Measurements from ENCODE around the gene SERGEF. TPM values are rescaled to one million over a fixed set of nuclear protein-coding genes. Genes with fewer than 3 reads are reported as not detected.

The SERGEF gene
- total and polyA plus RNA-seq, 5 donors from 2014 or later, result 40.4 to 81.5 (median 77.0) TPM

DNA sequence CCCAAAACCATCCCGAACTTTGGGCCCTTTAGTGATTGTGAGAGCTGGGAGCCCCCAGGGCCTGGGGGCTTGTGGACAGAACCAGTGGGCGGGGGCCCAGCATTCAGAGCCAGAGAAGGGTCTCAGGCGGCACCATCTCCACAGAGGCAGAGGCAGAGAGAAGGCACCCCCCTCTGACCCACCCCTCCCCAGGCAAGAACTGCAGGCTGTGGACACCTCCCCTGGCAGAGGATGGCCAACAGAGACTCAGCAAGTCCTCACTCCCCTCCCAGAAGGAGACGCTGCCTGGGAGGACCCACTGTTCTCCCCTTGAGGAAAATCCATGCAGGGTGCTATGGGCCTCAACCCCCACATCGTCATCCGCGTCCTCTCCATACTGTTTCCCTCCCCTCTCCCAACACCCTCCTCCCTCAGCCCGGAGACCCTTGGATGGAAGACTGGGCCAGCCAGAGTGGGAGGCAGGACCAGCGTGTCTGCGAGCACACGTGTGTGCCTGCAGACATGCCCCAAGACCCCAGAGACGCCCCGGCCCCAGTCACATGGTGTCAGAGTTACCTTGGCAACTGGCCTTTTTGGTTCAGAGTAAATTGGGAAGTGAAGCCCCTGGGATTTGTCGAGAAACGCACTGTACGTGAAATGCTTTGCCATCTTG is 235.6 kb downstream of the SERGEF start:
- Mint-ChIP-seq H3K4me1 (peaks cover 0 to 2% (median 0%) of the 10 kb centered on the region in 4 donors), H3K36me3 (no peaks in the 10 kb centered on the region), H3K27me3 (no peaks in the 10 kb centered on the region), H3K9me3 (peaks cover 0 to under 1% (median 0%) of the 10 kb centered on the region in 7 donors), H3K4me3 (no peak overlapping the region), H3K27ac (no peak overlapping the region)
- no peak overlapping the region for H3K27ac ChIP-seq (ENCODE audit: insufficient read depth, low read length, poor library complexity, severe bottlenecking)
- no peaks in the 10 kb centered on the region for H3K27me3 ChIP-seq (ENCODE audit: control insufficient read depth, insufficient read depth, low read length)
- no peaks in the 10 kb centered on the region for H3K36me3 ChIP-seq (ENCODE audit: control insufficient read depth, insufficient read depth, low read length)
- no peak for DNase-seq
- H3K9me3 ChIP-seq (ENCODE audit: control insufficient read depth in 2 of 2, low read length in 2 of 2), result no peaks in the 10 kb centered on the region
- no peaks in the 10 kb centered on the region for H3K4me1 ChIP-seq (ENCODE audit: control insufficient read depth, insufficient read depth, low read length, poor library complexity, severe bottlenecking)
- no peak for ATAC-seq (ENCODE audit: low read depth in 2 of 2)
- H3K4me3 ChIP-seq (ENCODE audit: low read depth, low read length), result no peak overlapping the region

DNA sequence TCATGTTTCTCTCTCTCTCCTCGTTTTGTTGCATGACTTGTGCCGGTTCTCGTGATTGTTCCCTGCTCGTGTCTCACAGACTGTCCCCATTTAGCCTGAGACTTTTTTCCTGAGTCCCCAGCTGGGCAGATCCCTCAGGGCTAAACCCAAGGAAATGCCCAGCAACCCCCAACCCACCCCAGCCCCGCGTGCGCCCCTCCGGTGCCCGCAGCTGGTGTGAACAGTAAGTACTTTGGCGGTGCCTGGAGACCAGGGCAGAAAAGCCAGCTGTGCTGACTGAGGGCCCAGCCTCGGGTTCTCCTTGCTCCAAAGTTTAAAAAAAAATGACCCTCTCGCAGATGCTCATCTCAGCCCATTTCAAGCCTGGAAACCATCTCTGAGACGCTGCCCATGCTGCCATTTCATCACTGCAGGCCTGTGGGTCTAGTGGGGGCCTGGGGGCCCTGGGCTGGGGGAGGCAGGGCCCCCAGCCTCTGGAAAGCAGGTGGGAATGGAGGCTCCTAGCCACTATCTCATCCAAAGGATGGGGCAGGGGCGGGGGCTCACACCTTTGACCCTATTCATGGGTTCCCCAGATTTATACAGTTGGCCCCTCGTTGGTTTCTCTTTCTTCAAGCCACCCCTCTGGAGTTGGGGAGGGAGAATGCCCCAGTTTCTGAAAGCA is 236.5 kb downstream of the SERGEF start:
- Mint-ChIP-seq H3K4me3 (no peak overlapping the region), H3K36me3 (no peaks in the 10 kb centered on the region), H3K4me1 (peaks cover 0 to 2% (median 0%) of the 10 kb centered on the region in 4 donors), H3K27me3 (no peaks in the 10 kb centered on the region), H3K9me3 (no peaks in the 10 kb centered on the region), H3K27ac (no peak overlapping the region)
- DNase-seq, result no peak
- no peak for ATAC-seq (ENCODE audit: low read depth in 2 of 2)
- Histone ChIP-seq H3K36me3 (ENCODE audit: control insufficient read depth, insufficient read depth, low read length) (no peaks in the 10 kb centered on the region), H3K27me3 (ENCODE audit: control insufficient read depth, insufficient read depth, low read length) (no peaks in the 10 kb centered on the region), H3K27ac (ENCODE audit: insufficient read depth, low read length, poor library complexity, severe bottlenecking) (no peak overlapping the region), H3K4me3 (ENCODE audit: low read depth, low read length) (no peak overlapping the region), H3K4me1 (ENCODE audit: control insufficient read depth, insufficient read depth, low read length, poor library complexity, severe bottlenecking) (no peaks in the 10 kb centered on the region), H3K9me3 (ENCODE audit: control insufficient read depth in 2 of 2, low read length in 2 of 2) (no peaks in the 10 kb centered on the region)

DNA sequence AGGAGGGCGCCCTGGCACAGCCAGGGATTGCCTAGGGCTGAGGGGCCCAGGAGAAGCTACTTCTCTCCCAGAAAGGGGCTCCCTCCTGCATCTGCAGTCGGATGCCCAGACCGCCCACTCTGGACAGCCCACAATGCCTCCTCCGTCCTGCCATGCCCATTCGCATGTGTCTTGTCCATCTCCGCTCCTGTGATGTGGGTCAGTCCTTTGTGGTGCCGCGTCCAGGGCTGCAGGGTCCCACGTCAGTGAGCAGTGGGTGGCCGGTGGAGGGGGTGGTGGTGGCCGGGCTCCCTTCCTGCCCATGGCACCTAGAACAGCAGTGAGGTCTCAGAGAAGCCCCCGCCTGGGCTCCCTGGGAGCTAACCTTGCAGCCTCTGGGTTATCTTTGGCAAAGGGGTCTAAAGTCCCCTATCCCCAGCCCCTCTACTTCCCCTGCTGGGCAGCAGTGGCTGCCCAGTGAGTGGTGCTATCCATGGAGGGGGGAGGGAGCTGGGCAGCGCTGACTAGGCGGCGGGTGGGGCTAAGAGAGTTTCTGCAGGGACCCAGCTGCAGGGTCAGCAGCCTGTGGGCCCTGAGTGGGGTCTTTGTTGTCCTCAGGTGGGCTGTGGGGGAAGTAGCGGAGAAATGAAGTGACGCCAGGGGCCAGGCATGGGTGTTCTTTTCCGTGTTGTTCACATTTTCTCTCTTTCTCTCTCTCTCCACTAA is 237.2 kb downstream of the SERGEF start:
- no peaks in the 10 kb centered on the region for H3K27me3 Mint-ChIP-seq
- H3K9me3 ChIP-seq (ENCODE audit: control insufficient read depth in 2 of 2, low read length in 2 of 2), result no peaks in the 10 kb centered on the region
- ATAC-seq (ENCODE audit: low read depth in 2 of 2), result no peak

DNA sequence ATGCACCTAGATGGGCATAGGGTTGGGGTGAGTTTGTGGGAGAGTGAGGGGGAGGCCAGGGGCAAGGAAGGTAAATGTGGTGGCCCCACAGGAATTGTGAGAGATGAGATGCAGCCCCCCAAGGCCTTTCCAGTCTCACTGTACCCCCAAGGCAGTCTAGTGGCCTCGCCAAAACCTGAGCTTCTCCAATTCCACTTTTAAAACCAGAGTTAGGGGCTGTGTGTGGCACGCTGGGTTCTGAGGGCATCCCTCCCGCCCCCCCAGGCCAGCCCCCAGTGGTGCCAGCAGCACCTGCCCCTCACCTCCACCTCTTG is 237.9 kb downstream of the SERGEF start:
- Histone ChIP-seq H3K27me3 (ENCODE audit: control insufficient read depth, insufficient read depth, low read length) (no peaks in the 10 kb centered on the region), H3K4me3 (ENCODE audit: low read depth, low read length) (no peak overlapping the region), H3K9me3 (ENCODE audit: control insufficient read depth in 2 of 2, low read length in 2 of 2) (no peaks in the 10 kb centered on the region), H3K4me1 (ENCODE audit: control insufficient read depth, insufficient read depth, low read length, poor library complexity, severe bottlenecking) (no peaks in the 10 kb centered on the region), H3K27ac (ENCODE audit: insufficient read depth, low read length, poor library complexity, severe bottlenecking) (no peak overlapping the region), H3K36me3 (ENCODE audit: control insufficient read depth, insufficient read depth, low read length) (no peaks in the 10 kb centered on the region)
- DNase-seq (no peak), ATAC-seq (ENCODE audit: low read depth in 2 of 2) (no peak)
- no peaks in the 10 kb centered on the region for H3K27me3 Mint-ChIP-seq
- H3K9me3 Mint-ChIP-seq, result no peaks in the 10 kb centered on the region
- H3K4me3 Mint-ChIP-seq, result no peak overlapping the region
- H3K36me3 Mint-ChIP-seq, result no peaks in the 10 kb centered on the region
- no peak overlapping the region for H3K27ac Mint-ChIP-seq
- peaks cover 0 to 2% (median 0%) of the 10 kb centered on the region in 4 donors for H3K4me1 Mint-ChIP-seq

More for the DNA sequence above, 237.2 kb downstream of the SERGEF start:
- Histone ChIP-seq H3K36me3 (ENCODE audit: control insufficient read depth, insufficient read depth, low read length) (no peaks in the 10 kb centered on the region), H3K27me3 (ENCODE audit: control insufficient read depth, insufficient read depth, low read length) (no peaks in the 10 kb centered on the region), H3K4me1 (ENCODE audit: control insufficient read depth, insufficient read depth, low read length, poor library complexity, severe bottlenecking) (no peaks in the 10 kb centered on the region), H3K27ac (ENCODE audit: insufficient read depth, low read length, poor library complexity, severe bottlenecking) (no peak overlapping the region), H3K4me3 (ENCODE audit: low read depth, low read length) (no peak overlapping the region)
- no peak overlapping the region for H3K4me3 Mint-ChIP-seq
- no peaks in the 10 kb centered on the region for H3K9me3 Mint-ChIP-seq
- no peak overlapping the region for H3K27ac Mint-ChIP-seq
- H3K4me1 Mint-ChIP-seq, result peaks cover 0 to 2% (median 0%) of the 10 kb centered on the region in 4 donors
- H3K36me3 Mint-ChIP-seq, result no peaks in the 10 kb centered on the region
- DNase-seq, result no peak

DNA sequence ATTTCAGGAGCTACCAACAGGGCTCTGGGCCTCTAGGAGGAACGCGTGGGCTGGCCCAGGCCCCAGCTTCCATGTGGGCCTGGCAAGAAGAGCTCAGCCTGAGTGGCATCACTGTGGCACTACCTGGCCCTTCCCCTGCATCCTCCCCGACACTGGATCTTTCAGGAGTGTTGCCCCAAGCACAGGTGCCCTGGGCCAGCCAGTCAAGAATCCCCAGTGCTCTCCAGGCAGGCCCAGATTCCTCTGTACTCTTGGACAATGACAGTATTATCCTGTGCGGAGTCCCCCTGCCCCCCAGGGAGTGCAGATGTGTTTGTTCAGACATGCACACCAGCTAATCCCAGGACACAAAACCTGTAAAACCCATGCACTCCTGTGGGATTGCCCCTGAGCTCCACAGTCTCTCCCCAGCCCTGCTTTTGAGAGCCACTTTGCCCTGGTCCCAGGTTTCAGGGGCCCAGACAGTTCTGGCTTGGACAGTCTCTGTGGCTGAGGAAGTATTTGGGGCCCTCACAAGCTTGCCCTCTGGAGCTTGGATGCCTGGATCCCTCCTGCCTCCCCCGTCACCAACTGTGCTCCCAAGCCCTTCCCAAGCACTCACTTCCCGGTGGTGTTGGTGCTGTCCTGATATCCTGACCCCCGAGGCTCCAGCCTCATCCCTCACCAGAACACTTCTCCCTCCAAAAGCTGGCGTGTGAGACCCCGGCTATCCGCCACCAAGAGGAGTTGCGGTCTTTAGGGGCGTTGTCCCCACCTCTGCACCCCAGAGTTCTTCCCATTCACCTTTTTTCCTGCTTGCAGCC is 238.4 kb downstream of the SERGEF start:
- ATAC-seq (ENCODE audit: low read depth in 2 of 2) (no peak), DNase-seq (no peak)
- Mint-ChIP-seq H3K27me3 (no peaks in the 10 kb centered on the region), H3K9me3 (no peaks in the 10 kb centered on the region), H3K4me1 (peaks cover 0 to 2% (median 0%) of the 10 kb centered on the region in 4 donors), H3K27ac (no peak overlapping the region), H3K36me3 (no peaks in the 10 kb centered on the region), H3K4me3 (no peak overlapping the region)
- Histone ChIP-seq H3K9me3 (ENCODE audit: control insufficient read depth in 2 of 2, low read length in 2 of 2) (no peaks in the 10 kb centered on the region), H3K27me3 (ENCODE audit: control insufficient read depth, insufficient read depth, low read length) (no peaks in the 10 kb centered on the region), H3K27ac (ENCODE audit: insufficient read depth, low read length, poor library complexity, severe bottlenecking) (no peak overlapping the region), H3K36me3 (ENCODE audit: control insufficient read depth, insufficient read depth, low read length) (no peaks in the 10 kb centered on the region), H3K4me3 (ENCODE audit: low read depth, low read length) (no peak overlapping the region), H3K4me1 (ENCODE audit: control insufficient read depth, insufficient read depth, low read length, poor library complexity, severe bottlenecking) (no peaks in the 10 kb centered on the region)

DNA sequence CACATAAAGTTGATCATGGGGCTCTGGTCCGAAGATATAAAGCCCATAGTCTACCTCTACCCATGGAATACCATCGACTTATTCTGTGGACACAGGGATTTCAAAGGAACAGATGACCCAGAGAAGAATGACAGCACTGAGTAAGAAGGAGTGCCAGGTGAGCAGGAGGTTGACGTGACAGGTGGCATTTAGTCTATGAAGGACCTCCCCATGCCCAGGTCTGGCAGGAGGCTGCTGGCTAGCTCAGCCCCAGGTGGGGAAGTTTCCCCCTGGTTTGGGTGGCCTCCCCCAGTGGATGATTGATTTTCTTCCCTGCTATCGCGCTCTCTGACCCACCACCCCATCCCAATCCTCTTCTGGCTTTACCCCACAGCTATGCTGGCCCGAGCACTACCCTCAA is 239.2 kb downstream of the SERGEF start:
- H3K4me3 Mint-ChIP-seq, result no peak overlapping the region
- ATAC-seq (ENCODE audit: low read depth in 2 of 2) (no peak), DNase-seq (no peak)
- H3K36me3 ChIP-seq (ENCODE audit: control insufficient read depth, insufficient read depth, low read length), result no peaks in the 10 kb centered on the region
- H3K4me1 ChIP-seq (ENCODE audit: control insufficient read depth, insufficient read depth, low read length, poor library complexity, severe bottlenecking), result no peaks in the 10 kb centered on the region
- no peaks in the 10 kb centered on the region for H3K27me3 ChIP-seq (ENCODE audit: control insufficient read depth, insufficient read depth, low read length)
- H3K27me3 Mint-ChIP-seq, result no peaks in the 10 kb centered on the region
- no peak overlapping the region for H3K27ac Mint-ChIP-seq
- H3K4me3 ChIP-seq (ENCODE audit: low read depth, low read length), result no peak overlapping the region
- H3K9me3 ChIP-seq (ENCODE audit: control insufficient read depth in 2 of 2, low read length in 2 of 2), result no peaks in the 10 kb centered on the region
- H3K36me3 Mint-ChIP-seq, result no peaks in the 10 kb centered on the region
- no peak overlapping the region for H3K27ac ChIP-seq (ENCODE audit: insufficient read depth, low read length, poor library complexity, severe bottlenecking)
- no peaks in the 10 kb centered on the region for H3K9me3 Mint-ChIP-seq
- peaks cover 0 to 2% (median 0%) of the 10 kb centered on the region in 4 donors for H3K4me1 Mint-ChIP-seq

DNA sequence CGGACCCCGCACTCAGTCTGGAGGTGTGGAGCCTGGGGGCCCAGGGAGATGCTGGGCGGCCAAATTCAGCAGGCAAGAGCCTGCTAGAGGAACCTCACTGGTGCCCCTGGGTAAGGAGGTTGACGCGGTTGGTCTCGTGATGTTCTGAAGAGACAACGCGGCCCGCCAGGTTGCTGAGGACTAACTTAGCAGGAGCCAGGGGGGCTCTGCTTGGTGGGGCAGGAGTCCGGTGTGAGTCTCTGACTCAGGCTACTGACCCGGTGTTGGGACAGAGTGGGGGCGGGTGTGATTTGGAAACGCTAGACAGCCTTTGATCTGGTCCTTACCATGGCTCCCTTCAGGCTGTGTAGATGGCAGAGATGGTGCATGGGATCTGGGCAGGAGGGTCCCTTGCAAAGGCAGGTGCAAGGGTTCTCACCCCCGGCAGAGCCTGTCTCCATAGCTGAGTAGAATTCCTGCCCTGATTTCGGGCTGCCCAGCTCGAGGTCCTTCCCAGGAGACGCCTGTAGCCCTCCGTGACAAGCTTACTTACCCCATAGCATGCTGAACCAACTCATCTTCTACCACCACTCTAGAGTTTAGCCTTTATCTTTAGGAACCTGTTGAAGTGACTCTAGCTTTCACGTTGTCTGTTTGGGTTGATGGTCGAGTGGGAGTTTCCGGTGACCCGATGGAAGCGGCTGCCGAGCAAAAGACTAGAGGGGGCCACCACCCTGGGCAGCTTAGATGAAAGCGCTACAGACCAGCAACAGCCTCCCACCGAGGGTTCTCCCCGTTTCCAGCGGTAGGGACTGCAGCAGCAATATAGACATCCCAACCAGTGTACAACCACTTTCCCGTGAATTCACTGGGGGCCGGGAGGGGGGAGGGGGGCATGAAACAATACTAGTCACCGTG is 239.9 kb downstream of the SERGEF start:
- Histone ChIP-seq H3K4me3 (ENCODE audit: low read depth, low read length) (no peak overlapping the region), H3K27me3 (ENCODE audit: control insufficient read depth, insufficient read depth, low read length) (no peaks in the 10 kb centered on the region), H3K4me1 (ENCODE audit: control insufficient read depth, insufficient read depth, low read length, poor library complexity, severe bottlenecking) (no peaks in the 10 kb centered on the region), H3K36me3 (ENCODE audit: control insufficient read depth, insufficient read depth, low read length) (no peaks in the 10 kb centered on the region), H3K27ac (ENCODE audit: insufficient read depth, low read length, poor library complexity, severe bottlenecking) (no peak overlapping the region), H3K9me3 (ENCODE audit: control insufficient read depth in 2 of 2, low read length in 2 of 2) (no peaks in the 10 kb centered on the region)
- ATAC-seq (ENCODE audit: low read depth in 2 of 2) (no peak), DNase-seq (no peak)
- Mint-ChIP-seq H3K27ac (no peak overlapping the region), H3K9me3 (no peaks in the 10 kb centered on the region), H3K36me3 (no peaks in the 10 kb centered on the region), H3K27me3 (no peaks in the 10 kb centered on the region), H3K4me3 (no peak overlapping the region), H3K4me1 (peaks cover 0 to 2% (median 0%) of the 10 kb centered on the region in 4 donors)
